Amniotic epithelial cell (primary cell): ENCODE results near the gene IFI27.
"Not testable (repeated sequence)": the region's sequence is repeated elsewhere in the genome, so short reads cannot be mapped to it uniquely, and the experiment has no call there.

Experiments
- DNase-seq: peaks from one replicate; pipeline ENCODE4 v3.0.0-alpha.2; 2010; ENCODE audit warnings: low read depth

IFI27 gene

GRCh38 chr14:94110552-94111181, at the start of gene IFI27:
Gene IFI27 (plus strand): TSS chr14:94110736.
- DNase-seq, result peak; percentile 35

GRCh38 chr14:94062344-94062940, 48.1 kb upstream of the IFI27 start:
- DNase-seq, result peak; percentile 67

GRCh38 chr14:94066089-94066676, 44.4 kb upstream of the IFI27 start:
- peak; percentile 44 for DNase-seq

GRCh38 chr14:94072076-94072475, 38.5 kb upstream of the IFI27 start:
- DNase-seq, result not testable (repeated sequence)

GRCh38 chr14:94074534-94074933, 36.0 kb upstream of the IFI27 start:
- no peak for DNase-seq

- no peak for DNase-seq
These were observed 35.5 kb upstream of the IFI27 start for GRCh38 chr14:94075008-94075407.

GRCh38 chr14:94077111-94077821, 33.3 kb upstream of the IFI27 start:
- DNase-seq, result peak; percentile 35

GRCh38 chr14:94077823-94078222, 32.7 kb upstream of the IFI27 start:
- DNase-seq, result no peak

- no peak for DNase-seq
These were observed 30.5 kb upstream of the IFI27 start for GRCh38 chr14:94079891-94080620.

GRCh38 chr14:94080621-94081385, 29.7 kb upstream of the IFI27 start, which contains the start of the genes DDX24 and IFI27L1:
Gene DDX24 (minus strand): TSS chr14:94081202. CDS start chr14:94079742, 1,460 bp downstream.
Gene IFI27L1 (plus strand): TSS chr14:94081310. CDS start chr14:94096938, 15,628 bp downstream.
- peak; percentile 89 for DNase-seq

GRCh38 chr14:94081386-94081820, 29.1 kb upstream of the IFI27 start:
- DNase-seq, result no peak

- DNase-seq, result no peak
These were observed 22.6 kb upstream of the IFI27 start for GRCh38 chr14:94087891-94088290.

GRCh38 chr14:94088516-94088915, 22.0 kb upstream of the IFI27 start:
- DNase-seq, result no peak

- no peak for DNase-seq
These were observed 21.1 kb upstream of the IFI27 start for GRCh38 chr14:94089479-94089878.

- DNase-seq, result no peak
These were observed 17.1 kb upstream of the IFI27 start for GRCh38 chr14:94093418-94093817.

GRCh38 chr14:94097091-94097490, 13.4 kb upstream of the IFI27 start:
- no peak for DNase-seq

GRCh38 chr14:94098326-94098992, 12.1 kb upstream of the IFI27 start:
- DNase-seq, result no peak

GRCh38 chr14:94099006-94099405, 11.5 kb upstream of the IFI27 start:
- no peak for DNase-seq

- DNase-seq, result peak; percentile 62
These were observed 9.7 kb upstream of the IFI27 start for GRCh38 chr14:94100847-94101246.

- DNase-seq, result no peak
These were observed 8.8 kb upstream of the IFI27 start for GRCh38 chr14:94101748-94102147.
